Measurements from ENCODE around the gene LDHA. TPM values are rescaled to one million over a fixed set of nuclear protein-coding genes. Genes with fewer than 3 reads are reported as not detected.

LDHA gene
- total RNA-seq, 1 experiment from 2014 or later, result 644 TPM

DNA sequence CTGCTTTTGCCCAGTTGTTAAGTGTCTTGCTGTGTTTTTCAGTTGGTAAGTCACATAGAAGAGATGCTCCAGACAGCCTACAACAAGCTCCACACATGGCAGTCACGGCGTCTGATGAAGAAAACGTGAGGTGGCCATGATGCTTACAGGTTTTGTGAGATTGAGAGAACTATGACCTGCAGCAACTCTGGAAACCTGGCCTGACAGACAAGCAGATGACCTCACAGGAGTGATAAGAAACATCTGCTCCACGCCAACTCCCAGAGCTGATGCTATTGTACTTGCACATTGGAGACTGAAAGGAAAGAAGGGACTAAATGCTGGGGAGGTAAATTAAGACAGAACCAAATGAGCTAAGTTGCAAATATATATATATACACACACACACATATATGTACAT lies 28.6 kb upstream of the LDHA start:
- TF ChIP-seq ZNF219 (CRISPR knock-in tag; IDR thresholded peaks at IDR 0.05; ENCODE audit: borderline replicate concordance) (no peak), ZNF671 (CRISPR knock-in tag; IDR thresholded peaks at IDR 0.05) (no peak), NFE2L1 (CRISPR knock-in tag; IDR thresholded peaks at IDR 0.05) (no peak), KAT7 (CRISPR knock-in tag; IDR thresholded peaks at IDR 0.05; ENCODE audit: borderline replicate concordance) (no peak), ZNF425 (CRISPR knock-in tag; conservative IDR thresholded peaks at IDR 0.05) (no peak), AFF4 (CRISPR knock-in tag; IDR thresholded peaks at IDR 0.05; ENCODE audit: borderline replicate concordance) (no peak), ZBTB21 (CRISPR knock-in tag; IDR thresholded peaks at IDR 0.05; ENCODE audit: borderline replicate concordance) (no peak), NR3C1 (CRISPR knock-in tag; conservative IDR thresholded peaks at IDR 0.05; ENCODE audit: low read depth) (no peak), ZNF232 (CRISPR knock-in tag; IDR thresholded peaks at IDR 0.05) (no peak), JAZF1 (CRISPR knock-in tag; IDR thresholded peaks at IDR 0.05) (no peak), ZNF138 (CRISPR knock-in tag; conservative IDR thresholded peaks at IDR 0.05) (no peak), ZSCAN18 (CRISPR knock-in tag; IDR thresholded peaks at IDR 0.05) (no peak), NFYB (CRISPR knock-in tag; conservative IDR thresholded peaks at IDR 0.05; ENCODE audit: low read depth) (no peak), ZNF396 (CRISPR knock-in tag; IDR thresholded peaks at IDR 0.05; ENCODE audit: borderline replicate concordance) (no peak), MXD4 (CRISPR knock-in tag; IDR thresholded peaks at IDR 0.05; ENCODE audit: borderline replicate concordance) (no peak), TEAD4 (CRISPR knock-in tag; IDR thresholded peaks at IDR 0.05) (no peak), ZNF121 (CRISPR knock-in tag; IDR thresholded peaks at IDR 0.05) (no peak)
- TF ChIP-seq, protein P1, sequence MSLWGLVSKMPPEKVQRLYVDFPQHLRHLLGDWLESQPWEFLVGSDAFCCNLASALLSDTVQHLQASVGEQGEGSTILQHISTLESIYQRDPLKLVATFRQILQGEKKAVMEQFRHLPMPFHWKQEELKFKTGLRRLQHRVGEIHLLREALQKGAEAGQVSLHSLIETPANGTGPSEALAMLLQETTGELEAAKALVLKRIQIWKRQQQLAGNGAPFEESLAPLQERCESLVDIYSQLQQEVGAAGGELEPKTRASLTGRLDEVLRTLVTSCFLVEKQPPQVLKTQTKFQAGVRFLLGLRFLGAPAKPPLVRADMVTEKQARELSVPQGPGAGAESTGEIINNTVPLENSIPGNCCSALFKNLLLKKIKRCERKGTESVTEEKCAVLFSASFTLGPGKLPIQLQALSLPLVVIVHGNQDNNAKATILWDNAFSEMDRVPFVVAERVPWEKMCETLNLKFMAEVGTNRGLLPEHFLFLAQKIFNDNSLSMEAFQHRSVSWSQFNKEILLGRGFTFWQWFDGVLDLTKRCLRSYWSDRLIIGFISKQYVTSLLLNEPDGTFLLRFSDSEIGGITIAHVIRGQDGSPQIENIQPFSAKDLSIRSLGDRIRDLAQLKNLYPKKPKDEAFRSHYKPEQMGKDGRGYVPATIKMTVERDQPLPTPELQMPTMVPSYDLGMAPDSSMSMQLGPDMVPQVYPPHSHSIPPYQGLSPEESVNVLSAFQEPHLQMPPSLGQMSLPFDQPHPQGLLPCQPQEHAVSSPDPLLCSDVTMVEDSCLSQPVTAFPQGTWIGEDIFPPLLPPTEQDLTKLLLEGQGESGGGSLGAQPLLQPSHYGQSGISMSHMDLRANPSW (CRISPR knock-in tag; conservative IDR thresholded peaks at IDR 0.05; ENCODE audit: low read depth), result no peak

More for the DNA sequence above, 28.6 kb upstream of the LDHA start:
- no peak for DNase-seq (ENCODE audit: low spot score)
- POLR2A ChIA-PET, result no interaction called here
- CTCF ChIA-PET, result no interaction called here
- H3K4me1 Mint-ChIP-seq, result no peaks in the 10 kb centered on the region
- H3K27me3 Mint-ChIP-seq (ENCODE audit: low read depth), result no peaks in the 10 kb centered on the region
- peaks cover 32% of the 10 kb centered on the region for H3K36me3 Mint-ChIP-seq
- H3K9me3 Mint-ChIP-seq, result no peaks in the 10 kb centered on the region
- no peak overlapping the region for H3K27ac Mint-ChIP-seq
- no peak for ATAC-seq
- no peak overlapping the region for H3K4me3 Mint-ChIP-seq

All from WTC11 (cell line).